Karpas-422 (cell line): ENCODE results near the gene CORO2B. TPM values are rescaled to one million over a fixed set of nuclear protein-coding genes. Genes with fewer than 3 reads are reported as not detected.
A peak's percentile ranks its signal among the peaks of the same experiment; 100 is the strongest.

Experiments used
- DNase-seq: peaks from one replicate; pipeline ENCODE4 v3.0.0-alpha.2; 2015
- H2AFZ ChIP-seq: fragments of 200-600 bp; sonication (generic); 2 replicates; pipeline ENCODE4 v1.6.1; 2014; ENCODE audit warnings: antibody characterized with exemption, low read length, mixed read lengths
- H3K27ac ChIP-seq: fragments of 200-600 bp; sonication (generic); 2 replicates; pipeline ENCODE4 v1.5.1; 2014; ENCODE audit warnings: mild to moderate bottlenecking, low read length, moderate library complexity
- H3K27me3 ChIP-seq: fragments of 200-600 bp; sonication (generic); 2 replicates; pipeline ENCODE4 v1.6.1; 2014; ENCODE audit warnings: low read length, mixed read lengths
- H3K36me3 ChIP-seq: fragments of 200-600 bp; sonication (generic); 2 replicates; pipeline ENCODE4 v1.6.1; 2014; ENCODE audit warnings: low read length, mixed read lengths; ENCODE audit not compliant: insufficient read depth
- H3K4me1 ChIP-seq: fragments of 200-600 bp; sonication (generic); 2 replicates; pipeline ENCODE4 v1.6.1; 2014; ENCODE audit warnings: mild to moderate bottlenecking, low read length, mixed read lengths
- H3K4me2 ChIP-seq: fragments of 200-600 bp; sonication (generic); 2 replicates; pipeline ENCODE4 v1.6.1; 2014; ENCODE audit warnings: low read length, low read depth, mild to moderate bottlenecking; ENCODE audit not compliant: poor library complexity, severe bottlenecking
- H3K4me3 ChIP-seq: fragments of 200-600 bp; sonication (generic); 2 replicates; pipeline ENCODE4 v1.5.1; 2014; ENCODE audit warnings: mild to moderate bottlenecking, antibody characterized with exemption, low read length, mixed read lengths
- H3K79me2 ChIP-seq: fragments of 200-600 bp; sonication (generic); 2 replicates; pipeline ENCODE4 v1.6.1; 2014; ENCODE audit warnings: mild to moderate bottlenecking, low read length, mixed read lengths
- H3K9ac ChIP-seq: fragments of 200-600 bp; sonication (generic); 2 replicates; pipeline ENCODE4 v1.6.0; 2014; ENCODE audit warnings: low read length
- H3K9me2 ChIP-seq: fragments of 200-600 bp; sonication (generic), shearing (Covaris generic); replicated peaks from 2 replicates; pipeline ENCODE4 v1.6.0; 2014; ENCODE audit warnings: mild to moderate bottlenecking, low read length, moderate library complexity; ENCODE audit not compliant: insufficient read depth
- H3K9me3 ChIP-seq: fragments of 300-700, 200-600 bp; sonication (generic); 2 replicates; pipeline ENCODE4 v1.6.1; 2014; ENCODE audit warnings: low read length, mixed read lengths
- H4K20me1 ChIP-seq: fragments of 200-600 bp; sonication (generic); 2 replicates; pipeline ENCODE4 v1.6.1; 2014; ENCODE audit warnings: mild to moderate bottlenecking, antibody characterized with exemption, low read length, low read depth; ENCODE audit not compliant: insufficient read depth
- total RNA-seq: library from RNA; depleted of rRNA; stranded (reverse); fragments of >200 nt; shearing (Covaris generic); gene quantifications from 2 replicates; pipeline ENCODE4 v1.2.3, GENCODE V29; 2014; ENCODE audit warnings: low replicate concordance

CORO2B gene
- total RNA-seq, 1 experiment from 2014 or later, result 0.26 TPM

DNA sequence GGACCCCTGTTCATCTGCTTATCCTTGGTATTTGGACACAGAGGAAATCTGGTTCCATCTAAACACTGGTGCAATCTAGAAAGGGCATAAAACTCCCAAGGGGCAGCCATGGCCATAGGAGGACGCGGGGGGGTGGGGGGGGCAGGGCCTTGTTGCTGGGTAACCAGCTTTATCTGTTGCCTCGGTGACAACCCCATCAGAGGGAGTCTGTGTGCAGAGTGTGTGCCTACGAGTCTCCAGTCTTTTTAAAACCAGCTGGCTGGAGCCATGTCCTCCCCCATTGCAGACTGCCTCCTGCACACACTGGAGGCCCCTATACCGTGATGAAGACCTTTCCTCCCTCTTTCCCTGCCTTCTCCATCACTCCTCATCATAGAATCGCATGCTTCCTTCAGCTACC is 26.4 kb upstream of the CORO2B start:
- no peak overlapping the region for H3K27ac ChIP-seq
- DNase-seq, result no peak

DNA sequence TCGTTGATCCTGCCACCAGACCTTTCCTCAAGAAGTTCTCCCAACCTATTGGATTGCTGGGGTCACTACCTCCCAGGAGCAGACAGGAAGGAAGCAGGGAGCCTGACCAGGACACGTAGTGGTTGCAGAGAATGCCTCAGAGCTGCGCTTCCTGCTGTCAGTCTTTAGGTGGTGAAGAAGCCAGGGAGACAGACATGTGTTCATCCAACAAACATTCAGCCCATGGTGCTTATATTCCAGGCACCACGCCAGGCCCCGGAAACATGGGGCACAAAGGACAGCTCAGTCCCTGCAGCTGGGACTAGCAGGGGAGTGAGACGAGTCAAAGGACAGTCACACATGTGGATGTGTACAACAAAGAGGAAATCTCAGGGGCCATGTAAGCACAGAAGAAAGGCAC is 26.0 kb upstream of the CORO2B start:
- H3K4me1 ChIP-seq, result no peaks in the 10 kb centered on the region
- no peaks in the 10 kb centered on the region for H3K36me3 ChIP-seq
- no peak overlapping the region for H3K27ac ChIP-seq
- no peak overlapping the region for H3K9ac ChIP-seq
- no peak overlapping the region for H2AFZ ChIP-seq
- no peaks in the 10 kb centered on the region for H3K9me2 ChIP-seq
- no peaks in the 10 kb centered on the region for H3K9me3 ChIP-seq
- H3K4me2 ChIP-seq, result no peak overlapping the region
- no peak for DNase-seq
- H4K20me1 ChIP-seq, result 0 out of 2 replicates have a peak, but pooled peaks cover 5% of the 10 kb centered on the region
- H3K27me3 ChIP-seq, result no peaks in the 10 kb centered on the region
- no peaks in the 10 kb centered on the region for H3K79me2 ChIP-seq
- no peak overlapping the region for H3K4me3 ChIP-seq

More for the DNA sequence above, 26.4 kb upstream of the CORO2B start:
- Histone ChIP-seq H2AFZ (no peak overlapping the region), H4K20me1 (0 out of 2 replicates have a peak, but pooled peaks cover 5% of the 10 kb centered on the region), H3K4me2 (no peak overlapping the region), H3K4me1 (no peaks in the 10 kb centered on the region), H3K36me3 (no peaks in the 10 kb centered on the region), H3K9me3 (no peaks in the 10 kb centered on the region), H3K9ac (no peak overlapping the region), H3K79me2 (no peaks in the 10 kb centered on the region), H3K9me2 (no peaks in the 10 kb centered on the region), H3K4me3 (no peak overlapping the region), H3K27me3 (no peaks in the 10 kb centered on the region)

DNA sequence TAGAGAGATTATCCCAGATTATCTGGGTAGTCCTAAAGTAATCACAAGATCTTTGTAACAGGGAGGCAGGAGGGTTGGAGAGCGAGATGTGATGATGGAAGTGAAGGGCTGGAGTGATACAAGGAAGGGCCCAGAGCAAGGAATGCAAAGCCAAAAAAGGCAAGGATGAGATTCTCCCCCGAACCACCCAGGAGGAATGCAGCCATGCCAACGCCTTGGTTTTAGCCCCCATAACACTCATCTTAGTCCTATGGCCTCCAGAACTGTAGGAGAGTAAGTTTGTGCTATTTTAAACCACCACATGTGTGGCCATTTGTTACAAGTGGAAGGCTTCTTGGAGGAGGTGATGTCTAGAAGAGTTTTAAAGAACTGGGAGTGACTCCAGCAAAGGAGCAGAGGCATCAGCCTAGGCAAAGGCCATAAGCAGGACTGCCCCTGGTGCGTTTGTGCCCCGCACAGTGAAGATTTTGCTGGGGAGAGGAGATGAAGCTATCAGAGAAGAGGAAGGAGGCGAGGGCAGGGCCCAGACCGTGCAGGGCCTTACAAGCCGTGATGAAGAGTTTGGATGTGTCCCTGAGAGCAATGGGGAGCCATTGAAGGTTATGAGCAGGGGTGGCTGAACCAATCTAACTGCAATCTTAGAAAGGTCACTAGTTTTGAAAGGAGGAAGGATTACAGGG is 25.3 kb upstream of the CORO2B start:
- no peaks in the 10 kb centered on the region for H3K9me2 ChIP-seq
- peaks cover 2% of the 10 kb centered on the region for H3K4me1 ChIP-seq
- no peaks in the 10 kb centered on the region for H3K79me2 ChIP-seq
- no peaks in the 10 kb centered on the region for H3K36me3 ChIP-seq
- no peak overlapping the region for H2AFZ ChIP-seq
- no peaks in the 10 kb centered on the region for H3K27me3 ChIP-seq
- DNase-seq, result no peak
- H3K4me3 ChIP-seq, result no peak overlapping the region
- H3K4me2 ChIP-seq, result no peak overlapping the region
- no peak overlapping the region for H3K27ac ChIP-seq
- no peaks in the 10 kb centered on the region for H3K9me3 ChIP-seq
- no peak overlapping the region for H3K9ac ChIP-seq
- 0 out of 2 replicates have a peak, but pooled peaks cover 5% of the 10 kb centered on the region for H4K20me1 ChIP-seq

DNA sequence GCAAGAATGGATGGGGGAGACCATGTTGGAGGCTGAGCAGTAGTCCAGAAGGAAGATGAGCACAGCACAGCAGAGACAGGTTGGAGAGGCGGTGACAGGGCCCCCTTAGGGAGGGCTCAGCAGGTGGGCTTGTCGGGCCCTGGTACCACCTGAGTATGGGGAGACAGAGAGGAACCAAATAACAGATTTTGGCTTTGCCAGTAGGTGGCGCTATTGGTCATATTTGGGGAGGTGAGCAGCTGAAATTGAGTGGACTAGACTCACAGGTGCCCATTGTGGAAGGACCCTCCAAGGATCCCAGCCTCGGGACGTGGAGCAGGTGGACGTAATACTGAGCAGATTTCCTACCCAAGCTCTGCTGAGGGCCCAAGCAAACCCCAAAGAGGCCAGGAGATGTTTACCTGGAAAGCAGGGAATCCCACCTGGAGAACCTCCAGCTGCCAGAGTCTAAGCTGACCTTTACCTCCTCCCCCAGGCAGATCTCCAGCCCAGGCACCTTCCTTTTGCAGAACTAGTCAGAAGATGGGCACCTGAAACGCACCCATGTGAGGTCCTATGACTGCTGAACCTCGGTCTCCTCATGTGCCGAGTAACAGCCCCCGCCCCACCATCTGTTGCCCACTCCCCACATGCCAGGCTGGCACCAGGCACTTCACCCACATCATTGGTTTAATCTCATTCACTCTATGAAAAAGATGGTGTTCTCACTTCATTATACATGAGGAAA is 24.6 kb upstream of the CORO2B start:
- H2AFZ ChIP-seq, result no peak overlapping the region
- H3K9ac ChIP-seq, result no peak overlapping the region
- H3K9me3 ChIP-seq, result no peaks in the 10 kb centered on the region
- no peak overlapping the region for H3K27ac ChIP-seq
- peak; percentile 93 for DNase-seq
- no peak overlapping the region for H3K4me2 ChIP-seq
- H3K4me1 ChIP-seq, result peaks cover 9% of the 10 kb centered on the region
- H3K36me3 ChIP-seq, result no peaks in the 10 kb centered on the region
- H3K4me3 ChIP-seq, result no peak overlapping the region
- no peaks in the 10 kb centered on the region for H3K27me3 ChIP-seq
- 0 out of 2 replicates have a peak, but pooled peaks cover 5% of the 10 kb centered on the region for H4K20me1 ChIP-seq
- H3K79me2 ChIP-seq, result no peaks in the 10 kb centered on the region
- no peaks in the 10 kb centered on the region for H3K9me2 ChIP-seq

DNA sequence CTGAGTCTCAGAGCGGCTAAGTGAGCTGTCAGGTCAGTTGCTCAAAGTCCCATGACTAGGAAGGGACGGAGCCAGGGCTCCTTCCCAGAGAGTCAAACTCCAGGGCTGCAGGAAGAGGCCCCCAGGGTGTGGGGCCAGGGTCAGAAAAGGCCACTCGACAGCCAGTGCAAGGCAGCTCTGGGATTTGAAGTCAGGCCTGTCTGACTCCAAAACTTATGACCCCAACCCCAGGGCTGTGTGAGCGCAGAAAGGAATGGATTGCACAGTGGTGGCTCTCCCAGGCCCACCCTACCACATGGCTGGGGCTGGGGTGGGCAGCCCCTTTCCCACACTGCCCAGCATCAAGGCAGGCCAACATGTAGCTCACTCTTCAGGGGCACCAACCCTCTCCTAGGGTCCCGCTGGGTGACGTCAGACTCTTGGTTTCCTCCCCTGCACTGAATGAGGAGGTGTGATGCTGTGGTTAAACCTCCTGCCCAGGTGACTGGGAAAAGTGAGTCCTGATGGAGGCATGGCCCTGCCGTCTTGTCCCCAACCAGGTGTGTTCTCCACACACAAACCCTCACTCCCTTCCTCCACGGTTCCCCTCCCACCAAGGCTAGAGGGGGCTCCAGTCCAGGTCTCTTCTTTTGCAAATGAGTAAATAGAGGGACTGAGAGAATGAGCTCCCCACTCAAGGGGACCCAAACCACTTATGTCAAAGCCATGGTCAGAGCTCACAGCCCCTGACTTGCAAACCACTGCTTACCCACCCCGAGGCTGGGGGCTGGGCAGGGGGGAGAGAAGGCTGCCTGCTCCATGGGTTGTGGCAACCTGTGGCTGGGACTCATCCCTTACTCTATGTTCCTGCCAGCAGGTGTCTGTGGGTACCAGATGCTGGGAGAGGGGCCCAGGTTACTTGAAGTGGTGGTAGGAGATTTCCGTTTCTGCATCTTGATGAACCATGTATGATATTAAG is 23.8 kb upstream of the CORO2B start:
- no peaks in the 10 kb centered on the region for H3K27me3 ChIP-seq
- H3K4me3 ChIP-seq, result no peak overlapping the region
- H3K27ac ChIP-seq, result no peak overlapping the region
- no peaks in the 10 kb centered on the region for H3K9me2 ChIP-seq
- H4K20me1 ChIP-seq, result 0 out of 2 replicates have a peak, but pooled peaks cover 5% of the 10 kb centered on the region
- H3K4me2 ChIP-seq, result no peak overlapping the region
- H3K36me3 ChIP-seq, result no peaks in the 10 kb centered on the region
- no peak for DNase-seq
- no peak overlapping the region for H2AFZ ChIP-seq
- no peak overlapping the region for H3K9ac ChIP-seq
- peaks cover 17% of the 10 kb centered on the region for H3K4me1 ChIP-seq
- no peaks in the 10 kb centered on the region for H3K9me3 ChIP-seq
- no peaks in the 10 kb centered on the region for H3K79me2 ChIP-seq

DNA sequence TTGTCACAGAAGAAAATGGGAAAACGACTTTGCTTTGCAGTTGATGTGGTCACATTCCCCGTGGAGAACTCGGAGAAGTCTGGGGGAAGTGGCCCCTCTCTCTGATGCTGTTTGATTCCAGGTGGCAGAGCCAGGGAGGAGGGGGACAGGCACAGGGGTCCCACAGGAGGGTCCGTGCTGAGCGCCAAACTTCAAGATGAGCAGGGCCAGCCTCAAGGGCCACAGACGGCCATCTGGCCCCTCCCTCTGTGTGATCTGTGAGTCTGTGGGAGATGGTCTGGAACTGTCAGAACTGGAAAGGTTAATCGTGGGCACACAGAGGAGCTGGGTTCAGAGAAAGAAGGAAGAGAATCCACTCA is 23.1 kb upstream of the CORO2B start:
- no peaks in the 10 kb centered on the region for H3K79me2 ChIP-seq
- H3K9me3 ChIP-seq, result no peaks in the 10 kb centered on the region
- H3K27ac ChIP-seq, result no peak overlapping the region
- H3K9ac ChIP-seq, result no peak overlapping the region
- H2AFZ ChIP-seq, result no peak overlapping the region
- H4K20me1 ChIP-seq, result 0 out of 2 replicates have a peak, but pooled peaks cover 5% of the 10 kb centered on the region
- peaks cover 24% of the 10 kb centered on the region for H3K4me1 ChIP-seq
- no peak overlapping the region for H3K4me3 ChIP-seq
- H3K27me3 ChIP-seq, result no peaks in the 10 kb centered on the region
- H3K4me2 ChIP-seq, result no peak overlapping the region
- H3K9me2 ChIP-seq, result no peaks in the 10 kb centered on the region
- no peak for DNase-seq
- no peaks in the 10 kb centered on the region for H3K36me3 ChIP-seq

DNA sequence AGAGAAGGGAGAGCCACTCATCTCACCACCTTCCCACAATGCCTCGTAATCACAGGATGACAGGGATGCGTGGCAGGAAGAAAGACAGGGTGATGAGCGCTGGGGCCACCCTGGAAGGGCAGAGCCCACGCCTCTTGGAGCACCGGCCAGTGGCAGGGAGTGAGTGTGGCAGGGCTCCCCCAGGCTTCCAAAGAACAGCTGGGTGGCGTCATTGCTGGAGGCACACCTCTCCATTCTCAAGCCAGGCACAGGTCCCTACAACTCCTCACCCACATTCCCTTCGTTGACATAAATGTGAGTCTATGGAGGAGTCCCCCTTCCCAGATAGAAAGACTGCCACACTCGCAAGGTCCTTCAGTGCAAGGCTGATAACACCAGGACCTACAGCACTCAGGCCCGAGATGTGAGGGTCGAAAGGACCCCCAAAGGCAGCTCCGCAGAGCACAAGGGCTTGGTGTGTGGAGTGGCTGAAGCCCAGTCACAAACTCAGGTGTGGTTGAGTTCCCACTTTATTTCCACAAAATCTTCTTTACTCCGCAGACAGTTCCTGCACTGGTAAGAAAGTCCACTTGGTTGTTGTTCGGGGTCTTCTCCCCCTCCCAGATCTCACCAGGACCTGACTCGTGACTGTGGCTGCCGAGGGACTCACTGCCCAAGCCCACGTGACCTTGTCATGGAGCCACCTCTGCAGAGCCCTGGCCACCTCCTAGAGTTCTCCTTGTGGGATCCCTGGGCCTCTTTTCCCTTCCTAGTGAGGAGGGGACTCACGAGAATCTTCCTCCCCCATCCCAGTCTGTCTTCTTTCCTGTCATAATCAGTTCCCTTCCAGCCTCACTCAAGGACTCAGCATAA is 22.4 kb upstream of the CORO2B start:
- 0 out of 2 replicates have a peak, but pooled peaks cover 5% of the 10 kb centered on the region for H4K20me1 ChIP-seq
- DNase-seq, result no peak
- no peak overlapping the region for H3K4me2 ChIP-seq
- no peaks in the 10 kb centered on the region for H3K9me3 ChIP-seq
- H3K27ac ChIP-seq, result no peak overlapping the region
- H3K4me3 ChIP-seq, result no peak overlapping the region
- H3K4me1 ChIP-seq, result peaks cover 31% of the 10 kb centered on the region
- H2AFZ ChIP-seq, result no peak overlapping the region
- no peak overlapping the region for H3K9ac ChIP-seq
- H3K79me2 ChIP-seq, result no peaks in the 10 kb centered on the region
- no peaks in the 10 kb centered on the region for H3K36me3 ChIP-seq
- no peaks in the 10 kb centered on the region for H3K27me3 ChIP-seq
- H3K9me2 ChIP-seq, result no peaks in the 10 kb centered on the region
